ENCODE data around the gene MAP3K13.
A peak's percentile ranks its signal among the peaks of the same experiment; 100 is the strongest.
"Not testable (repeated sequence)": the region's sequence is repeated elsewhere in the genome, so short reads cannot be mapped to it uniquely, and the experiment has no call there.

The MAP3K13 gene

GRCh38 chr3:185457376-185457775 is 94.4 kb downstream of the MAP3K13 start:
- DNase-seq: no peak

GRCh38 chr3:185460309-185460708 is 97.4 kb downstream of the MAP3K13 start:
- DNase-seq: no peak

- DNase-seq: no peak
Measured at GRCh38 chr3:185460719-185461350, 97.9 kb downstream of the MAP3K13 start.

- no peak for DNase-seq
Measured at GRCh38 chr3:185465471-185465870, 102.5 kb downstream of the MAP3K13 start.

DNA sequence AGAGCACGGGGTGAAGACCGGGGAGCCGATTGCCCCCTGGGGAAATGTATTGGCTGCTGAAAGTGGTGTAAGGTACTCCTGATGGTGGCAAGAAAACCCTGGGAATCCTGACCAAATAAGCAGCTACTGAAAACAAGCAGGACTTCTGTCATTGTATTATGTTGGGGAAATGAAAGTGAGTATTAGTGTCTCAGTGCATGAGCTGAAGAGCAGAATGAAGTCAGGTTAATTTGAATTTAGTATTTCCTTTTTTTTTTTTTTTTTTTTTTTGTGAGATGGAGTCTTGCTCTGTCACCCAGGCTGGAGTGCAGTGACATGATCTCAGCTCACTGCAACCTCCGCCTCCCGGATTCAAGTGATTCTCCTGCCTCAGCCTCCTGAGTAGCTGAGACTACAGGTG is 103.2 kb downstream of the MAP3K13 start:
- DNase-seq: not testable (repeated sequence)

GRCh38 chr3:185469542-185469941 is 106.6 kb downstream of the MAP3K13 start:
- no peak for DNase-seq

DNA sequence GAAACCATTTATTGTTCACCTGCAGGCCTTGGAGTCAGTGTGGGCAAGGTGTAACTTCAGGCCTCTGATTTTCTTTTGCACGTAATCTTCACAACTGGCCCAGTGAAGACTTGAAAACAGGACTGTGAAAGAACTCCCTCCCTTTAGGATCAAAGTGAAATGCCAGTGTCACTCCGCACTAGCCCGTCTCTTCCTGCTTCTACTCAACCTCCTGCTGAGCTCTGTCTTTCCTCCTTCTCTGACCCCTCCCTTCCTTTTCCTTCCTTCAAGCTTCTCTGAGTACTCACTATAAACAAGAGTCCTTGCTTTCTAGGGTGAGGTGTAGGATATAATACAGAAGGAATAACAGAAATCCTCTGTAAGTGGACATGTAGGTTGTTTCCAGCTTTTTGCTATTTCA is 107.4 kb downstream of the MAP3K13 start:
- DNase-seq: no peak

GRCh38 chr3:185473290-185473815 is 110.4 kb downstream of the MAP3K13 start:
- DNase-seq: no peak

- not testable (repeated sequence) for DNase-seq
Measured at GRCh38 chr3:185474922-185475321, 112.0 kb downstream of the MAP3K13 start.

DNA sequence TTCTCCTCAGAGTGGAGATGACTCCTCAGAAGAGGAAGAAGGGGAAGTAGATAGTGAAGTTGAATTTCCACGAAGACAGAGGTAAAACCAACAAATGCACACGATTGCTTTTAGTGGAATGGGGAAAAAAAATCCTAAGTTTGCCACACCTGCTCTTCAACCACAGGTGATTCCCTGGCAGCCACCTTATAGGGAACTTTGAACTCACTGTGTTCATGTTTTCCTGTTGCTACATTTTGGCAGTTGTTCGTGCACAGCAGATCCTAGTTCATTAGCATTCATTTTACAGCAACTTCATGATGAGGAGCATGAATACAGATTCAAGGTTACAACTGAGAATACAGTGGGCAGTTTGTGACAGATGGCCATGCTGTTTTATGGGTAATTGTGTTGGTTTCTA is 114.4 kb downstream of the MAP3K13 start:
- DNase-seq: no peak

- no peak for DNase-seq
Measured at GRCh38 chr3:185479373-185479945, 116.5 kb downstream of the MAP3K13 start.

DNA sequence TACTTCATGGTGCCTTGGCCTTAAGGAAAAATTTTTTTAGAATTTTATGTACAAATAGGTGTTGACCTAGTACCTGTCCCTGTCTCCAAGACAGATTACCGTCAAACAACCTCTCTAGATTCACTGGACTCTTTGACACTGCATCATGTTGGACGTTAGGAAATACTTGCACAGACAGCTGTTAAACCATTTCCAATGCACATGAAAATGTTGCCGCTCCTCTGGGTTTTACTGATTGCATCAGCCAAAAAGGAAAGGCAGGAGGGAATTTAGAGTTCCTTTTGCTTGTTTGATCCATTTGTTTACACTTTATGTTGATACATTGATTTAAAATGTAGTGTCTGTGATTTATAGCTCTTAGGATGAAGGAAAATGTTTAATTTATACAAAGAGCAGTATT is 121.4 kb downstream of the MAP3K13 start:
- no peak for DNase-seq

DNA sequence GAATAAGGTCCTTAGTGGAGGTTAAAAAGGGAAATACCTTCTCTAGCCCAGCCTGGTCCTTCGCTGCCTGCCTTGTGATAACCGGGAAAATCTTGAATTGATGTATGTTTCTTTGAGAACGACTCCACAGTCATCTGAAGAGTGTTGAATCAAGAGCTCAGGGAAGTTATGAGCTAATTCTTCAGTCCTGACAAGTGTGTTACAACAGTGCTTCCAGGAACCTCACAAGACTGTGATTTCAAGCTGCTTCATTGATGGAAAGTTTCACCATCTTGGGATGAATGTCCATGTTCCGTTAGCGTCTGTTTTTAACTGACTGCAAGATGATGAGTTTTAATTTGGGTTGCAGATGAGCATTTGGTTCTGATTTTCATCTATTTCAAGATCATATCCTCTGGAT is 123.5 kb downstream of the MAP3K13 start:
- DNase-seq: no peak

GRCh38 chr3:185488465-185488864 is 125.5 kb downstream of the MAP3K13 start:
- no peak for DNase-seq

- no peak for DNase-seq
Measured at GRCh38 chr3:185489462-185489861, 126.5 kb downstream of the MAP3K13 start.

- DNase-seq: no peak
Measured at GRCh38 chr3:185490241-185490640, 127.3 kb downstream of the MAP3K13 start.

DNA sequence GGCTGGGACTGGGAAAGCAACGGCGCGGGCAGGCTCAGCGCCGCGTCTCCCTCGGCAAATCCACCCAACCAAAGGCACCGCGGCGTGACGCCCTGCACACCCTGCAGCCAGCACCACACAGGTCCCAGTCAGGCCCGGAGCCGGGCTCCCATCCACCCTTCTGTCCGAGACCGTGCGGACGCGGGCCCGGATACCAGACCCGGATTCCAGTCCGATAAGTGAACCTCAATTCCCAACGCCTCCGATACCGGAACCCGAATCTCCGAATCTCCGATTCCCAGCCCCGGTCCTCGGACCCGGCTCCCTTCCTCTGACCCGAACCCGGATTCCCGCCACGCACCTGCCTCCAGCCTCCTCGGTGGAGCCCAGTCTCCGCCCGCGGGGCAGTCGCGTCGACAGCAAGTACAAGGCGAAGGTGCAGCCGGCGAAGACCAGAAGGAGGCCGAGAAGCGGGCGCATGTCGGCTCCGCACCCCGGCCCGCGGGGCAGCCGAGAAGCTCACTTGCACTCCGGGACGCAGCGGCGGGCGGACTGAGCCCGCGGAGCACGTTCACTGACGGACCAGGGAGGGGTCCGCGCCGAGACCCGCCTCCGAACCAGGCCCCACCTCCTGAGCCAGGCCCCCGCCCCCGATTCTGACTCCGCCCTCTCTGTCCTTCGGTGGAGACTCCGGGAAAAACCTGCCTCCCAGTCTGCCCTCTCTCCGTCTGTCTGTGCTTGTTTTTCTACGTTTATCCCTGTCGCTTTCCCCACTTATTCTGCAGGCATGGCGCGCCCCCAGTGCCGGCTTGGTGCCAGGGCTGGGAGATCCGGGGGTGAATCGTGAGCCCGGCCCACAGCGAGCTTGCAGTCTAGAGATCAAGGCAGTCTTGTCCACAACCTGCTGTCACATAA is 135.8 kb downstream of the MAP3K13 start, which contains the start of gene TMEM41A:
TSS of gene TMEM41A (minus strand) at position 533 of the 894 bp plus-strand sequence. CDS start at position 459, 74 bp downstream.
- peak; percentile 91 for DNase-seq

DNA sequence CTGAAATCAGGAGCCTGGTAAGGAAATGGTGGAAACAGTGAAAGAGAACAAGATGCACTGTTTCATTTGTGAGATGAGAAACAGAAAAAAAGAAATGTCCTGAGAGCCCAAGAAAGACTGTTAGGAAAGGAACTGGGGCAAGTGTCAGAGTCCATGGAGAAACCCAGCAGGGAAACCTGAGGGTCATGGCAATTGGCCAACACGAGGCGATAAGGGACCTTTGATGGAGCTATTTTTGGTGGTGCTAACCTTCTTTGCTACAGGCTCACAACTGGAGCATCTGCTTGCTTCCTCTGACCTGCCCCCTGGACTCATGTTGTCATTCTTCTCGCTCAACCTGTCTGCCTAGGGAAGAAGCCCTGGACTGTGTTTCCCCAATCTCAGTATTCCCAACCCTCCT is 140.1 kb downstream of the MAP3K13 start:
- no peak for DNase-seq

- no peak for DNase-seq
Measured at GRCh38 chr3:185503521-185503920, 140.6 kb downstream of the MAP3K13 start.

DNA sequence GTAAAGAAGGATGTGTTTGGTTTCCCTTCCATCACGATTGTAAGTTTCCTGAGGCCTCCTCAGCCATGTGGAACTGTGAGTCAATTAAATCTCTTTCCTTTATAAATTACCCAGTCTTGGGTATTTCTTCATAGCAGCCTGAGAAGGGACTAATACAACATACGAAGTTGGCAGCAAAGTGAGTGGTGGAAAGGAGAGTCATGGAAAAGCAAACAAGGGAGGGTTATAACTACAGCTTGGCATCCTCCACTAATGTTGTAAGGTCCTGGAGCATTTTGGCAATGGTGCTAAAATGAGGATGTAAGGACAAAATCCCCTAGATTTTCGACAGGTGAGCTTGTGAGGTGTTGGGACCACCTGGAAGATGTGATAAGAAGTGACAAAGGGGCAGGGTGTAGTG is 141.7 kb downstream of the MAP3K13 start:
- no peak for DNase-seq

DNA sequence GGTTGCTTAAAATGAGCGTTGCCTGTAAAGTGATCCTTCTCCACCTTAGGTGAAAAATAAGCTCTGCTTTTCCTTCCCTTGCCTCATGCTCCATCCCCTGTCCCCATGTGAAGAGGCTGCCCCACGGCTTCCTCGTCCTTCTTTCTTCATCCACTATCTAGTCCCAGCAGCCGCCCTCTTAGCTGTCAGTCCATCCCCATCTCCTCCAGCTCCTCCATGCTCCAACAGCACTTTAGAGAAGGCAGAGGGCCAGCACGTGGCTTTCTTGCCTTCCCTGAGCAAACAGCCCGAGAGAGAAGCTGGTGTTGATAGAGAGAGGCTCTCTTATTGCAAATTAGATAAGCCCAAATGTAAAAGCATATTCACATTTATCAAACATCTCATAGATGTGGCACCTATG is 144.9 kb downstream of the MAP3K13 start:
- DNase-seq: no peak

DNA sequence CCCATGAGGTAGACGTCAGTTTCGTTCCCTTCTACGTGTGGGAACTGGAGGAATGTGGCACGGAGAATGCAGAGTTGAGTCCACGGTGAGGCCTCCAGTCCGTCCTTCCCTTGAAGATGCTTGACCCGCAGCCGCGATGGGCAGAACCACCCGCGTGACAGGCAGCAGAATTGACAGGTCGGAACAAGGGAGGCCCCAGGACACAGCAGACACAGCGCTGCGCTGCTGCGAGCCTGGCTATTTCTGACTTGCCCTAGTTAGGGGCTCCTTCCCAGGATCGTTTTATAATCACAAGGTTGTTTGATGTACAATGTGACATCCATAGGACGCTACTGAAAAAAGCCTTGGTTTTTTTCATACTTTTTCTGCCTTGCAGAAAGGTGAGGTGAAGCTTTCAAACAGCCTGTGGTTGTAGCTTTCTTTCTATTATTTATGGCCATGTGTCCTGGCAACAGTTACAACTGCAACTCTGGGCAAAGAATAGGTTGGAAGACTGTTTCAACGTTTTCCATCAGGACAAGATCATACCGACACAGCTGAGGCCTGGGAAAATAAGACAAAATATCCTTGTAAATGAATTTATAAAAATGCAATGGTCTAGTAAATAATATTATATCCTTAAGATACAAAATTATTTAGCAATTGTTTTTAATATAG is 145.5 kb downstream of the MAP3K13 start:
- no peak for DNase-seq

DNA sequence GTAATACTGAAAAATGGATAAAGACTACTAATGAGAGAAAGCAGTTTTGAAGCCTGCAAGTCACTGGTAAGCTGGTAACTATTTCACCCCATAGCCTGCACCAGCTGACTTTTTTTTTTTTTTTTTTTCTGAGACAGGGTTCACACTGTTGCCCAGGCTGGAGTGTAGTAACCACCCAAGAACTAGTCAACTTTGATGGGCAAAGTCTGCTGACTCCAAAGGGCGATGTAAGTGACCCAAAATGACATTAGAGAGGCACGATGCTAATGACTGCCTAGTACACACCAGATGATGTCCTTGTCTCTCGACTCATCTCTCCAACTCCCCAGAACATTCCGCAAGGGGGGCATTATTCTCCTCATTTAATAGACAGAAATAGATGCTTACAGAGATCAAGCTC is 148.8 kb downstream of the MAP3K13 start:
- DNase-seq: no peak

Data from activated naive CD4-positive, alpha-beta T cell treated with anti-CD3 and anti-CD28 coated beads, Interleukin-2, amount 50 U/mL, for 16 hours (primary cell).